ENCODE measurements around the gene TOR1AIP2. TPM values are rescaled to one million over a fixed set of nuclear protein-coding genes. Genes with fewer than 3 reads are reported as not detected.
"Not testable (repeated sequence)": the region's sequence is repeated elsewhere in the genome, so short reads cannot be mapped to it uniquely, and the experiment has no call there.

Gene TOR1AIP2
- total RNA-seq, 2 donors from 2014 or later, result 48.6 to 51.4 TPM

DNA sequence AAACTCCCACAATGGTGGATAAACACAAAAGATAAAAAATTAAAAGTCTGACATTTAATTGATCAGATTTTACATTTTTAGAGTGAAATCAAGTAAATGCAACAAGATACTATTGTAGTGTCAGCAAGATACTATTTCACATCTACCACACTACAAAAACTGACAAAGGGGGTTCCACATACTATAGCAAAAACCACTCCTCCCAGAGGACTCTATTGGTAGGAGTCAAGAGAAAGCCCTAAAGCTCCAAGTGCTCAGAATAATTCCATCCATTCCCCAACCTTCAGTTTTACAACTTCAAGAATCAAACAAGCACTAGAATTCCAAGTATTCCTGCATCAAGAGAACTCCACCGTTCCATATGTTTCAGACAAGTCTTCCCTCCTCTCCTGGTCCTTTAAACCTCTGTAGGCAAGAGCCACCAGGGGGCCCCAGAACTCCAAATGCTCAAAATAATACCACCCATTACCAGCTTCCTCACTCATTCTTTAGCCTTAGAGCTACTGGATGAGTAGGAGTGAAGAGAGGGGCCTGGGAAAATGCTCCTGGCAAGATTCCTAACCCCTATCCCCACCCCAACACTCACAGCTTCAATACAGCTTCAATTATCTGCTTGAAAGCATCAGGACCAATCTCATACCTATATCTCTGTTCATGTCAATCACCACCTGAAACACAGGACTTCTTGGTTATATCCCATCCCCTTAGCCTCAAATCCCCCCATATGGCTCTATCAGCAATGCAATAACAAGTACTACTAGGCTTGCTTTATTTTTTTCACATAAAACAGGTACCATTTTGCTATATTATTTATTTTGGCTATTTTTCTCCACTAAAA is 9.9 kb downstream of the TOR1AIP2 start:
- Mint-ChIP-seq H3K27me3 (ENCODE audit: low read depth) (no peaks in the 10 kb centered on the region), H3K36me3 (ENCODE audit: insufficient read depth in 2 of 2) (peaks cover 0 to 15% of the 10 kb centered on the region in 2 donors), H3K4me1 (ENCODE audit: low read depth) (peaks cover 15% of the 10 kb centered on the region), H3K9me3 (no peaks in the 10 kb centered on the region), H3K27ac (no peak overlapping the region), H3K4me3 (no peak overlapping the region)
- DNase-seq (peak; percentile 38 to 39), ATAC-seq (replicated peaks in 1 of 2) (peak; percentile 63 to 67)

DNA sequence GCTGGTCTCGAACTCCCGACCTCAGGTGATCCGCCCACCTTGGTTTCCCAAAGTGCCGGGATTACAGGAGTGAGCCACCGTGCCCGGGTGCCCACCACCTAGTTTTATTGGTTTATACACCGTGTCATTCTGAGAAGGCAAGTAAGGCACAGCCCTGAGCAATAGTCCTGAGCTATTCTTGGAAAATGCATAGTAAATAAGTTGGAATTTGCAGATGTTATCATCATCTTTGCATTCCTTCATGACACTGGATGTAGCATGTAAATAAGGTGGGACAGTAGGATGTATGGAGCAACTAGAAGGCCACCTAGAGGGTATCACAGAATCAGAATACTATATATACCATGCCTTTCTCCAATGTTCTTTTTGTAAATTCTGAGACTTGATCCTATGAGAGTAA is 11.0 kb downstream of the TOR1AIP2 start:
- DNase-seq, result no peak
- peaks cover 0 to 10% of the 10 kb centered on the region in 2 donors for H3K36me3 Mint-ChIP-seq (ENCODE audit: insufficient read depth in 2 of 2)
- no peaks in the 10 kb centered on the region for H3K9me3 Mint-ChIP-seq
- ATAC-seq (replicated peaks in 1 of 2), result no peak
- H3K27ac Mint-ChIP-seq, result no peak overlapping the region
- peaks cover 6% of the 10 kb centered on the region for H3K4me1 Mint-ChIP-seq (ENCODE audit: low read depth)
- H3K4me3 Mint-ChIP-seq, result no peak overlapping the region
- no peaks in the 10 kb centered on the region for H3K27me3 Mint-ChIP-seq (ENCODE audit: low read depth)

DNA sequence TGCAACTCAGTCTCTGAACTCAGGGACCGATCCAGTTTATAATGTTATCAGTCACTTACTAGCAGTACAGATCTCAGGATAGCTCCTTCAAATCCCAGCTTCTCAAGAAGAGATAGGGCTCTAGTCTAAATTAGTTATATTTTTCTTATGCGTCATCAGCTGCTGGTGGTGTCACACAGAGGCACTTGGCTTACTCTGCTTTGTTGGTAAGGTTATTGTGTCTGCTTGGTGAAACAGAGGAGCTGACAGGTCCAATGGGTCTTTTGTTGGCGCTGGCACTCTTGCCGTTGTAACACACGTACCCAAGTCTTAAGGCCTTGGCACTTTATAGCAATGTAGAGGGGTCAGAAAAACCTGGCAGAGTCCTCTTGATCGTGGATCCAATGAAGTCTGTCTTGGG is 12.2 kb downstream of the TOR1AIP2 start:
- peaks cover 2 to 12% of the 10 kb centered on the region in 2 donors for H3K36me3 Mint-ChIP-seq (ENCODE audit: insufficient read depth in 2 of 2)
- DNase-seq, result no peak
- H3K27ac Mint-ChIP-seq, result no peak overlapping the region
- ATAC-seq (replicated peaks in 1 of 2), result no peak
- peaks cover 6% of the 10 kb centered on the region for H3K4me1 Mint-ChIP-seq (ENCODE audit: low read depth)
- no peak overlapping the region for H3K4me3 Mint-ChIP-seq
- H3K9me3 Mint-ChIP-seq, result no peaks in the 10 kb centered on the region
- no peaks in the 10 kb centered on the region for H3K27me3 Mint-ChIP-seq (ENCODE audit: low read depth)

DNA sequence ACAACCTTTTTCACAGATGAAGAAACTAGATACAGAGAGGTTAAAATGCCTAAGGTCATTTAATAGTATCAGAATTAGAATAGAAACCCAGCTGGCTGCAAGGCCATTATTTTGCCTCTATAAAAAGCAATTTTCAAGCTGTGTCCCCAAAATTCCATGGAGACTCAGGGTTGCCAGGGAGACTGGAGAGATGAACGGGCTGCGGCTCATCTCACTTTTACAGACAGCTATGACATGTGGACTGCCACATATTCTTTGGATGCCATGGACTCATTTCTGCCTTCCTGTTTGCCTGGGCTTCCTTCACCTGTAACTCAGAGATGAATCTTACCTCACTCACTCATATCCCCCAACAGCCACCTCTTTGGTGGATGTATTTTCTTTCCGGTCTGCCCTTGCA is 17.0 kb downstream of the TOR1AIP2 start:
- Mint-ChIP-seq H3K36me3 (ENCODE audit: insufficient read depth in 2 of 2) (peaks cover 2 to 11% of the 10 kb centered on the region in 2 donors), H3K4me1 (ENCODE audit: low read depth) (no peaks in the 10 kb centered on the region), H3K9me3 (no peaks in the 10 kb centered on the region), H3K4me3 (no peak overlapping the region), H3K27me3 (ENCODE audit: low read depth) (no peaks in the 10 kb centered on the region), H3K27ac (no peak overlapping the region)
- no peak for DNase-seq
- no peak for ATAC-seq (replicated peaks in 1 of 2)

DNA sequence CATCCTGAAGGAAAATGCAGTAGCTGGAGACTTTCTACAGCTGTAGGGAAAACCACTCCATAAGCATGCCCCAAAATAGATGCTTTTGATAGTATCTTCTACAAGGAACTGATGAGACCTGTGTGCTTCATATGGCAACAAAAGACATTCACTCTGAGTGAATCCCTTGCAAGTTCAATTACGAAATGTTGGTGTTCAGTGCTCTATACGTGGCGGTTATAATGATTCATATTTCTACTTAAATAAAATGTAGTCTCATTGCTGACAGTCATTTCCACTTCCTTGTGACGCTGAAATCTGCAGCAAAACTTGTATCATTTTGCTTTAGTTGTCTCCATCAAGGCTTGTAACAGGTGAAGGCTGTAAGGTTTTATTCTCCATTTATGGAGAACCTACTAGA is 20.6 kb downstream of the TOR1AIP2 start:
- Mint-ChIP-seq H3K36me3 (ENCODE audit: insufficient read depth in 2 of 2) (peaks cover 2 to 11% of the 10 kb centered on the region in 2 donors), H3K4me1 (ENCODE audit: low read depth) (no peaks in the 10 kb centered on the region), H3K27me3 (ENCODE audit: low read depth) (no peaks in the 10 kb centered on the region), H3K27ac (peak overlapping the region; percentile 12), H3K4me3 (no peak overlapping the region), H3K9me3 (no peaks in the 10 kb centered on the region)
- DNase-seq, result no peak
- peak in 1 of 2 donors; percentile 76 for ATAC-seq (replicated peaks in 1 of 2)

DNA sequence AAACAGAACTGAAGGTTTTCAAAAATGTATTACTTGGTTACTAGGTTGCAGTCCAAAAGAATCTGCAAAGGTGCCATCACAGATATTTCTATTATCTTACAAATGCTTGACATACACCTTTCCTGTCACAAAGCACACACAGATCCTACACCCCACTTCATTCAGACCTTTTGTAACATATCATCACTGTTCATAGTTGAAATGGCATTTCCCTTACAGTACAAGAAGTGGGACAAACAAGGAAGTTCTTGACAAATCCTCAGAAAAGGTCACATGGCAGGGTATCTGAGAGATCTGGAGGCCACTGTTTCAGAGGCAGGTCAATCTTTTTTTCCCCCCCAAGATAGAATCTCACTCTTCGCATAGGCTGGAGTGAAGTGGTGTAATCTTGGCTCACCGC is 21.3 kb downstream of the TOR1AIP2 start:
- Mint-ChIP-seq H3K4me3 (no peak overlapping the region), H3K27me3 (ENCODE audit: low read depth) (no peaks in the 10 kb centered on the region), H3K4me1 (ENCODE audit: low read depth) (no peaks in the 10 kb centered on the region), H3K36me3 (ENCODE audit: insufficient read depth in 2 of 2) (peaks cover 2 to 16% of the 10 kb centered on the region in 2 donors), H3K9me3 (no peaks in the 10 kb centered on the region), H3K27ac (no peak overlapping the region)
- ATAC-seq (replicated peaks in 1 of 2) (no peak), DNase-seq (no peak)

DNA sequence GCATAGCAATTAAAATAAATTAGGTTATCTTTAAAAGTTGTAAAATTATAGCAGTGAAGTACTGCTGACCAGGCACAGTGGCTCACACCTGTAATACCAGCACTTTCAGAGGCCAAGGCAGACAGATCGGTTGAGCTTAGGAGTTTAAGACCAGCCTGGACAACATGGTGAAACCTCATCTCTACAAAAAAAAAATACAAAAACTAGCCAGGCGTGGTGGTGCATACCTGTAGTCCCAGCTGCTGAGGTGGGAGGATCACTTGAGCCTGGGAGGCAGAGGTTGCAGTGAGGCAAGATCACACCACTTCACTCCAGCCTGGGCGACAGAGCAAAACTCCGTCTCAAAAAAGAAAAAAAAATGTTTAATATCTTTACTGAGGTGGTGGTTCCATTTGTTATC is 21.8 kb downstream of the TOR1AIP2 start:
- H3K27me3 Mint-ChIP-seq (ENCODE audit: low read depth); H3K4me3 Mint-ChIP-seq; ATAC-seq (replicated peaks in 1 of 2); H3K4me1 Mint-ChIP-seq (ENCODE audit: low read depth); H3K9me3 Mint-ChIP-seq; H3K27ac Mint-ChIP-seq; DNase-seq: not testable (repeated sequence)
- H3K36me3 Mint-ChIP-seq (ENCODE audit: insufficient read depth in 2 of 2), result peaks cover 4 to 18% of the 10 kb centered on the region in 2 donors

DNA sequence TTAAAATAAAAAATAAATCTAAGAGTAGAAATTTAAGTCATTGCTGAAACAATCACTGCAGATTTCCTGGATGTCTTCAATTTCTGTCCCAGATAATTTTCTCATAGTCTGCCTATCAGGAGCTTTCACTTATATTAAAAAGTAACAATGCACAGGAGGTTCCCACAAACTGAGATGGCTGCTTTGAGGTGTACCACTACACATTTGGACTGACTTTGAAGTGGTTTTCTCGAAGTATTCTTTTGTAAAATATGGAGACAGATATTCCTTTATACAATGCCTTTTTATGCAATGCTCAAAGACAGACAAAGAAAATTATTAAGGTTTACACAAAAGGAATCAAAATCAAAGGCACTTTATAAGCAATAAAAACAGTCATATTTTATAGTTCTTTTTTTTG is 24.5 kb downstream of the TOR1AIP2 start:
- Mint-ChIP-seq H3K27ac (no peak overlapping the region), H3K36me3 (ENCODE audit: insufficient read depth in 2 of 2) (peaks cover 3 to 20% of the 10 kb centered on the region in 2 donors), H3K9me3 (no peaks in the 10 kb centered on the region), H3K4me3 (no peak overlapping the region), H3K4me1 (ENCODE audit: low read depth) (no peaks in the 10 kb centered on the region), H3K27me3 (ENCODE audit: low read depth) (no peaks in the 10 kb centered on the region)
- ATAC-seq (replicated peaks in 1 of 2) (no peak), DNase-seq (no peak)

DNA sequence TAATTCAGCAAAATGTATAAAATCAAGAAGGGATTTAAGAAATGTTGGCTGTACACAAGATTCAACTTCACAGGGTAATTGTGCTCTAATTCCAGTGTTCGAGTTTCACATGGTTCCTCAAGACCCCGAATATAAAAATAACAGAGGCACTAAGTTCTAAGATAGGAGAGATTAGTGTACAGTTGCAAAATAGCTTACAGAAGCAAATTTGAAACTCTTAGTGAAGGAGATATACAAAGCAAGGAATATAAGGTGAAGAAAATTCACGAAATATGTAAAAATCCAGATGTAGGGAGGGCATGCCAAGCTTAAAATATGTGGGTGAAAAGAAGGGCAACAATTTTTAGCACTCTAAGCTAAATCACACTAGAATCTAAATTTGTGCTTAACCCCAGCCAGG is 29.4 kb downstream of the TOR1AIP2 start:
- peaks cover 8 to 26% of the 10 kb centered on the region in 2 donors for H3K36me3 Mint-ChIP-seq (ENCODE audit: insufficient read depth in 2 of 2)
- no peak overlapping the region for H3K27ac Mint-ChIP-seq
- no peak overlapping the region for H3K4me3 Mint-ChIP-seq
- ATAC-seq (replicated peaks in 1 of 2) (no peak), DNase-seq (no peak)
- H3K4me1 Mint-ChIP-seq (ENCODE audit: low read depth), result no peaks in the 10 kb centered on the region
- no peaks in the 10 kb centered on the region for H3K27me3 Mint-ChIP-seq (ENCODE audit: low read depth)
- H3K9me3 Mint-ChIP-seq, result no peaks in the 10 kb centered on the region

DNA sequence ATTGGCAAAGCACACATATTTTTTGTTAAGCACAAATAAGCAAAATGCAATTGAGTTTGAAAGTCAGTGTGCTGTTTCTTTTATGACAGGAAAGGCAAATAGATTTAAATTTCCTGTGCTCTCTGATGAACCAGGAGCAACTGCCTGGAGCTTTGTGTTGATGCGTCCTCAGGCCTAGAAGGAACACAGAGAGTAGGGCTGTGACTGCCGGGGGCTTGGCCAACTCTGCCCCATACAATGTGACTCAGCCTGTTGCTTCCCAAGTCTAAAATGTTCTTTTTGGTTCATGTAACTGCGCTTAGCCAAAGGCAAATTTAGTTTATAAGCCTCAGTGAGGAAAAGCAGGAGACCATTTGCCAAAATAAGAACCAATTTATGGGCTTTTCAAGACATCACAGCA is 37.5 kb downstream of the TOR1AIP2 start:
- Mint-ChIP-seq H3K27me3 (ENCODE audit: low read depth) (no peaks in the 10 kb centered on the region), H3K4me1 (ENCODE audit: low read depth) (peaks cover 5% of the 10 kb centered on the region), H3K9me3 (no peaks in the 10 kb centered on the region), H3K27ac (no peak overlapping the region), H3K36me3 (ENCODE audit: insufficient read depth in 2 of 2) (peaks cover 0 to 1% of the 10 kb centered on the region in 2 donors), H3K4me3 (no peak overlapping the region)
- DNase-seq, result no peak
- no peak for ATAC-seq (replicated peaks in 1 of 2)

DNA sequence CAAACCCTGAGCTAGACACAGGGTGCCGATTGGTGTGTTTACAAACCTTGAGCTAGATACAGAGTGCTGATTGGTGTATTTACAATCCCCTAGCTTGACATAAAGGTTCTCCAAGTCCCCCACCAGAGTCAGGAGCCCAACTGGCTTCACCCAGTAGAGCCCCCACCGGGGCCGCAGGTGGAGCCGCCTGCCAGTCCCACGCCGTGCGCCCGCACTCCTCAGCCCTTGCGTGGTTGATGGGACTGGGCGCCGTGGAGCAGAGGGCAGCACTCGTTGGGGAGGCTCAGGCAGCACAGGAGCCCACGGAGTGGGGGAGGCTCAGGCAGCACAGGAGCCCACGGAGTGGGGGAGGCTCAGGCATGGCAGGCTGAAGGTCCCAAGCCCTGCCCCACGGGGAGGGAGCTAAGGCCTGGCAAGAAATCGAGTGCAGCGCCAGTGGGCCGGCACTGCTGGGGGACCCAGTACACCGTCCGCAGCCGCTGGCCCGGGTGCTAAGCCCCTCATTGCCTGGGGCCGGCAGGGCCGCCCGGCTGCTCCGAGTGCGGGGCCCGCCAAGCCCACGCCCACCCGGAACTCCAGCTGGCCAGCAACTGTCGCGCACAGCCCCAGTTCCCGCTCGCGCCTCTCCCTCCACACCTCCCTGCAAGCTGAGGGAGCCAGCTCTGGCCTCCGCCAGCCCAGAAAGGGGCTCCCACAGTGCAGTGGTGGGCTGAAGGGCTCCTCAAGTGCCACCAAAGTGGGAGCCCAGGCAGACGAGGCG is 40.7 kb downstream of the TOR1AIP2 start:
- H3K9me3 Mint-ChIP-seq; H3K4me3 Mint-ChIP-seq; H3K27ac Mint-ChIP-seq; H3K27me3 Mint-ChIP-seq (ENCODE audit: low read depth); ATAC-seq (replicated peaks in 1 of 2); H3K36me3 Mint-ChIP-seq (ENCODE audit: insufficient read depth in 2 of 2); DNase-seq: not testable (repeated sequence)
- peaks cover 12% of the 10 kb centered on the region for H3K4me1 Mint-ChIP-seq (ENCODE audit: low read depth)

DNA sequence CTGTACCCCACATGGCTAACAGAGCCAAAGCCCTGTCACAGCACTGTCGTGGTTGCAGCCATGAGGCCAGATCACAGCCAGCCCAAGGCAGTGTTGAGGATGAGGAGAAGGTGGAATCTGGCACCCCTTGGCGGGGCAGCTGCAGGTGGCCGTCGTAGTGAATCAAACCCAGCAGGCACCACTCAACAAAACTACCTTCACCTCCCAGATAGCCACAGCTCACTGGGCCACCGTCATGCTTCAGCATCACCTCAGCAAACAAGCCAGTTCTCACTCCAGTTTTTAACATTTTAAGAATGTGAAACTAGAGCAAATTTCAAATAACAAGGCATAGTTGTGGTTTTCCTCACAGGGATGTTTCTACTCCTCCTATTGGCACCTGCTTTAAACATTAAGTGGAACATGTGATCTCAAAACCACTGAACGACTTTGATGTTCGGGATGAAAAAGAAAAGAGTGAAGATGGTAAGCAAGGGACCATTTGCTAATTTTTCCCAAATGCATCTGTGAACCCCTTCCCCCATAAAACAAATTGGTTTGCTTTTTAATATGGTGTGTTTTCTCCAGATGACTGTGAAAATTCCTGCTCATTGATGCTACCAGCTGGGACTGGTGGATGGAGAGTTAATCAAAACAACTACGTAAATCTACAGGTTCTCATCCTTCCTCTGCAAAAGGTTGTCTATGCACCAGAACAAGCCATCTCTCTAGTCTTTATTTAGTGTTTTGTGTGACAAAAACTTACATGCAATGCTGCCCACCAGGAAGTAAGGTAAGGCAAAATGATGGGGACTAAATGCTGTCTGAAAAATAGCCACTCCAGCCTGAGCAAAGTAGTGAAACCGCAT is 45.5 kb downstream of the TOR1AIP2 start:
- H3K27ac Mint-ChIP-seq, result peak overlapping the region; percentile 68
- H3K36me3 Mint-ChIP-seq (ENCODE audit: insufficient read depth in 2 of 2), result no peaks in the 10 kb centered on the region
- peaks cover 18% of the 10 kb centered on the region for H3K4me1 Mint-ChIP-seq (ENCODE audit: low read depth)
- peak overlapping the region; percentile 21 to 27 for H3K4me3 Mint-ChIP-seq
- no peaks in the 10 kb centered on the region for H3K9me3 Mint-ChIP-seq
- ATAC-seq (replicated peaks in 1 of 2) (peak; percentile 38 to 54), DNase-seq (no peak)
- no peaks in the 10 kb centered on the region for H3K27me3 Mint-ChIP-seq (ENCODE audit: low read depth)

DNA sequence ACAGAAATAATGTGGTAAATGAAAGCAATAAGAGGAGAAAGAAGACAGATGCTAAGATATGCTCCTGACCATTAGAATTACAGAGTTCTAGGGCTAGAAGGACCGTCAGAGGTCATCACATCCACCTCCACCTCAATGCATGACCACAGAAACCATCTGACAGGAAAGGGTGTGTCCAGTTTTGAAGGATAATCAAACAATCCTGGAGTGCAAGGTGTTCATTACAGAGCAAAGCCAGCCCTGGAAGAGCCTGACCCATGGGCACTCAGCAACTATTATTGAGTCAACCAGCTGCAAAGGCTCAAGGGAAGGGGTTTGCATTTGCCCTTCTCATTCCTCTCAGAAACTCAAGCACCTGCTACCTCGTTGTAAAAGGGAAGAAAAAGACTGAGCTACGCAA is 46.4 kb downstream of the TOR1AIP2 start:
- peaks cover 18% of the 10 kb centered on the region for H3K4me1 Mint-ChIP-seq (ENCODE audit: low read depth)
- H3K4me3 Mint-ChIP-seq, result peak overlapping the region; percentile 21 to 36
- DNase-seq (no peak), ATAC-seq (replicated peaks in 1 of 2) (no peak)
- H3K27ac Mint-ChIP-seq, result no peak overlapping the region
- H3K36me3 Mint-ChIP-seq (ENCODE audit: insufficient read depth in 2 of 2), result no peaks in the 10 kb centered on the region
- H3K27me3 Mint-ChIP-seq (ENCODE audit: low read depth), result no peaks in the 10 kb centered on the region
- no peaks in the 10 kb centered on the region for H3K9me3 Mint-ChIP-seq
